ENCODE data around the gene DNMT1. TPM values are rescaled to one million over a fixed set of nuclear protein-coding genes. Genes with fewer than 3 reads are reported as not detected.

The DNMT1 gene
- total and polyA plus RNA-seq, 12 donors, result 11.8 to 36.4 (median 21.6) TPM

DNA sequence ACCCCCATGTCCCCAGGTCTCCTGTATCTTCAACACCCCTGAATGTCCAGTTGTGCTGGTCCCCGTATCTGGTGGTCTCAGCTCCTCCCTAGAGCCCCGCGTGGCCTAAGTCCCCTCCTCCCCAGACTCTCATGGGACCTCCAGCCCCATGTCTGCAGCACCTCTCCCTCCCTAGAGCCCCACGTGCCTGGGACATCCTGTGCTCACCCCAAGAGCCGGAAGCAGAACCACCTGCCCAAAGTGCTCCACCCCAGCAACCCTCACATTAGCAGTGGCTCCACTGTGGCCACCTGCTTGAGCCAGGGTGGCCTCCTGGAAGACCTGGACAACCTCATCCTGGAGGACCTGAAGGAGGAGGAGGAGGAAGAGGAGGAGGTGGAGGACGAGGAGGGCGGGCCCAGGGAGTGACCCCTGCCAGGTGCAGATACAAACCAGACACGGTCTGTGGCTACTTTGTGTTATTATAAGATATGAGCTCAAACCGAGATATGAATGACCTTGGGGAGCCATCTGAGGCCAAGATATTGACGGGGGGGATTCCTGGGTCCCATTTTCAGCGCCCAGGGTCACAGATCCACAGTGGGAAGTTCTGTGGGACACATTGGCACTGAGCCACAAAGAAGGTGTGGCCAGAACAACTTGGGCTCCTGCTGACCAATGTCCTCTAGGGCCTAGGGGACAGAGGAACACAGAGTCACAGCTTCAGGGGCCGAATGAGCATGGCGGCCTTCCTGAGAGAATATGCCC lies 102.7 kb downstream of the DNMT1 start:
- no peak overlapping the region for H3K4me3 ChIP-seq
- peaks cover 0 to 14% (median 0%) of the 10 kb centered on the region in 11 donors for H3K9me3 ChIP-seq
- H3K27ac ChIP-seq, result no peak overlapping the region
- DNase-seq, result no peak
- H3K36me3 ChIP-seq, result peaks cover 0 to 56% (median 0%) of the 10 kb centered on the region in 9 donors
- TF ChIP-seq CTCF (IDR thresholded peaks at IDR 0.05), result no peak
- H3K27me3 ChIP-seq, result no peaks in the 10 kb centered on the region
- H3K4me1 ChIP-seq, result peaks cover 0 to 19% (median 15%) of the 10 kb centered on the region in 9 donors
- intact Hi-C loops (cut with DNase I), result no loop called here
- 69 to 71% methylated on average over 13 of the region's 13 CpGs for WGBS, 2 donors
- no peak for ATAC-seq

DNA sequence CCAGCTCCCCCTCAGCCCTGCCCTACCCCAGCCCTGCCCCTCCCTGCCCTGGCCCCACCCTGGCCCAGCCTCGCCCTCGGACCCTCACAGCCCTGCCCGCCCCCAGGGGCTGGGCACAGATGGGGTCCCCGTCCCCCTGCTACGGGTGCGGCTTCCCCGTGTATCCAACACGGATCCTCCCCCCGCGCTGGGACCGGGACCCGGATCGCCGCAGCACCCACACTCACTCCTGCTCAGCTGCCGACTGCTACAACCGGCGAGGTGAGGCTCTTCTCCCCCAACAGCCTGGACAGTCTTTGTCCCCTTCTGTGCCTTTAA lies 103.4 kb downstream of the DNMT1 start:
- WGBS, 2 donors, result 93 to 95% methylated on average over 17 of the region's 17 CpGs
- intact Hi-C loops (cut with DNase I), result no loop called here
- H3K4me1 ChIP-seq, result peaks cover 0 to 20% (median 15%) of the 10 kb centered on the region in 9 donors
- H3K4me3 ChIP-seq, result no peak overlapping the region
- peaks cover 0 to 56% (median 0%) of the 10 kb centered on the region in 9 donors for H3K36me3 ChIP-seq
- TF ChIP-seq CTCF (IDR thresholded peaks at IDR 0.05), result no peak
- H3K27me3 ChIP-seq, result no peaks in the 10 kb centered on the region
- H3K9me3 ChIP-seq, result peaks cover 0 to 14% (median 0%) of the 10 kb centered on the region in 11 donors
- no peak for DNase-seq
- no peak overlapping the region for H3K27ac ChIP-seq
- no peak for ATAC-seq

DNA sequence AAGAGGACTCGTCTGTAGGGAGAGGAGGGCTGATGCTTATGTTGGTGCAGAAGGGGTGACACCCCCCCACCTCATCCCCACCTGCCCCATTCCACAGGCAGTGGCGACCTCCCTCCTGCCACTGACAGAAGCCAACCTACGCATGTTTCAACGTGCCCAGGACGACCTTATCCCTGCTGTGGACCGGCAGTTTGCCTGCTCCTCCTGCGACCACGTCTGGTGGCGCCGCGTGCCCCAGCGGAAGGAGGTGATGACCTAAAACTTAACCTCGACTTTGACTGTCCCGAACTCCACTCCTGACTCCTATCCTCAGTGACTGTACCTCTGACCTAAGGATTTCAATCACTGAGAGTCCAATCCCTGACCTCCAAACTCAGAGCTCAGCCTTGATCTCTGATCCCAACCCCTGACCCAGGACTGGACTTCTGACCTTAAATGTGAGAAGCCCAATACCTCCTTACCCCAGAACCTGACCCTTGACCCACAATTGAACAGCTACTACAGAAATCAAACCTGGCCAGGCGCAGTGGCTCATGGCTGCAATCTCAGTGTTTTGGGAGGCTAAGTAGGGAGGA lies 104.9 kb downstream of the DNMT1 start:
- H3K27me3 ChIP-seq, result no peaks in the 10 kb centered on the region
- DNase-seq (no peak), ATAC-seq (no peak)
- intact Hi-C loops (cut with DNase I), result no loop called here
- no peak for TF ChIP-seq CTCF (IDR thresholded peaks at IDR 0.05)
- WGBS, 2 donors, result 79 to 87% methylated on average over 15 of the region's 15 CpGs
- H3K36me3 ChIP-seq, result peaks cover 0 to 56% (median 0%) of the 10 kb centered on the region in 9 donors
- H3K27ac ChIP-seq, result no peak overlapping the region
- peaks cover 0 to 14% (median 0%) of the 10 kb centered on the region in 11 donors for H3K9me3 ChIP-seq
- peaks cover 0 to 15% (median 10%) of the 10 kb centered on the region in 9 donors for H3K4me1 ChIP-seq
- no peak overlapping the region for H3K4me3 ChIP-seq

DNA sequence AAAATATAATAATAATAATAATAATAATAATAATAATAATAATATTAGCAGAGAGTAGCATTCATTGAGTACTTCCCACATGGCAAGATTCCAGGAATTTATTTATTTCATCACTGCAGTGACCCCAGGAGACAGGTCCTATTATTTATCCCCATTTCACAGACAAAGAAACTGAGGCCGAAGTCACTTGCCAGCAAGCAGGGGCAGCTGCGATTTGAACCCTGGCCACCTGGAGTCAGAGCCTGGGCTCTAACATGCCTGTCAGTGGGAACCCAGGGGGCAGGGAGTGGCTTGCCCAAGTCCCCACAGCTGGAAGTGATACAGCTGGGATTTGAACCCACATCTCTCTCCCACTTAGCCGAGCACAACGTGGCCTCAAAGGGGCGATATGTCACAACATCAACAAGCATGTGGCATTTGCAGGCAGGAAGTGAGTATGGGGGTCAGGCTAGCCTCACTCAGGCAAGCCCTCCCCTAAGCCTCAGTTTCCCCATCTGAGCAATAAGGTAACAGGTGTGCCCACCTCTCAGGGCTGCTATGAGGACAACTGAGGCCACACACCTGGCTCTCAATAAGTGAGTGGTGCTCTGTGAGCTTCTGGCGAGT lies 105.7 kb downstream of the DNMT1 start:
- H3K36me3 ChIP-seq, result peaks cover 0 to 56% (median 0%) of the 10 kb centered on the region in 9 donors
- no peak overlapping the region for H3K27ac ChIP-seq
- intact Hi-C loops (cut with DNase I), result no loop called here
- DNase-seq (no peak), ATAC-seq (no peak)
- H3K4me1 ChIP-seq, result peaks cover 0 to 15% (median 10%) of the 10 kb centered on the region in 9 donors
- H3K27me3 ChIP-seq, result no peaks in the 10 kb centered on the region
- peaks cover 0 to 14% (median 0%) of the 10 kb centered on the region in 11 donors for H3K9me3 ChIP-seq
- no peak for TF ChIP-seq CTCF (IDR thresholded peaks at IDR 0.05)
- no peak overlapping the region for H3K4me3 ChIP-seq
- WGBS, 2 donors, result 89 to 92% methylated on average over 6 of the region's 6 CpGs
